ENCODE results near the gene AHSP.
A peak's percentile ranks its signal among the peaks of the same experiment; 100 is the strongest.
"Not testable (repeated sequence)": the region's sequence is repeated elsewhere in the genome, so short reads cannot be mapped to it uniquely, and the experiment has no call there.

The AHSP gene, protein sequence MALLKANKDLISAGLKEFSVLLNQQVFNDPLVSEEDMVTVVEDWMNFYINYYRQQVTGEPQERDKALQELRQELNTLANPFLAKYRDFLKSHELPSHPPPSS

DNA sequence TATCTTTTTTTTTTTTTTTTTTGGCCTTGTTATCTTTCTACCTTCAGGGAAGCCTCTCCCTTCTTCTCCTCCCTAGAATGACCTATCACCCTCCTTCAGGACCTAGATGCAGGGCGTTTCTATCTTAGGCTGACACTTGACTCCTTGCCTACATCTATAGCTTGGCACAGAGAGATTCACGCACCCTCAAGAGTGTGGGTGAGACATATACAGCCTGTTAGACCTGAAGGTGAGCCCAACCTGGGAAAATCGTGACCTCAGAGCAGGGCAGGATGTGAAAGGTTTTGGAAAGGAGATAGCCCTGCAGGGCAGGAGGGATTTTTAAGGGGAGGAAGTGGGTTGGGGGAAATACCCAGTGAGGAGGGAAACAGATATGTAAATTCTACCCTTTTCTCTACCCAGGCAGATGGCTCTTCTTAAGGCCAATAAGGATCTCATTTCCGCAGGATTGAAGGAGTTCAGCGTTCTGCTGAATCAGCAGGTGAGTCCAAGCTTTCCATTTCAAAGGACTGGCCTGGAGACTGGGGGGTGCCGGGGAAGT is at the start of gene AHSP:
Gene AHSP, plus strand, starts transcription at position 167 of the 541 bp plus-strand sequence. Its CDS starts 240 bp downstream, at position 407.
- DNase-seq, result no peak

DNA sequence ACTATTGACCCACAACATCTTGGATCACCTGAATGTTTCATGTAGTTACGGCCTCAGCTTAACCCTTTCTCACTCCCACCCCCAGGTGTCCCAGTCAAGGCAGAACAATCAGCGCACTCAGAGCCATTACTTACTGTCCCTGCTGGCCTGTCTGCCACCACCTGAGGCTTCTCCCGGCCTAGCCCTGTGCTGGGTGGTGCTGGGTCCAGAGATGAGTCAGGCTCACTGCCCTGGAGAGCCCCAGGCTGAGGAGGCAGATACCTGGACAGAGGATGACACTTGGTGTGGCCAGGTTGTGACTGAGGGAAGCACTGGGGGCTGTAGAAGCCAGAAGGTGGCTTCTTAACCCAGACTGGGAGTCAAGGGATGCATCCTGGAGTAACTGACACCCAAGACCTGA is 48.7 kb upstream of the AHSP start:
- no peak for DNase-seq

DNA sequence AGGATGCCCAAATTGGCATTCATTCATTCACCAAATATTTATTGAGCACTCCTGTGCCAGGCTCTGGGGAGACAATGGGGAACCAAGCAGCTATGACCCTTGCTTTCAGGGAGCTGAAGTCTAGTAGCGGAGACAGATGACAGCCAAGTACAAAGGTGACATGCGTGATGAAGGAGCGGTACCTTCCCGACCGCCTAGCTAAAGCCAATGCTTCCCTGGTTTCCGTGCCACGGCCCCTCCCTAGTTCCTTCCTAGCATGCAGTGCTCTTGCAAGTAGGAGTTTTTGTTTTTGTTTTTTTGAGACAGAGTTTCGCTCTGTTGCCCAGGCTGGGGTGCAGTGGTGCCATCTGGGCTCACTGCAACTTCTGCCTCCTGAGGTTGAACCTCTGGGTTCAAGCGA is 47.9 kb upstream of the AHSP start:
- no peak for DNase-seq

DNA sequence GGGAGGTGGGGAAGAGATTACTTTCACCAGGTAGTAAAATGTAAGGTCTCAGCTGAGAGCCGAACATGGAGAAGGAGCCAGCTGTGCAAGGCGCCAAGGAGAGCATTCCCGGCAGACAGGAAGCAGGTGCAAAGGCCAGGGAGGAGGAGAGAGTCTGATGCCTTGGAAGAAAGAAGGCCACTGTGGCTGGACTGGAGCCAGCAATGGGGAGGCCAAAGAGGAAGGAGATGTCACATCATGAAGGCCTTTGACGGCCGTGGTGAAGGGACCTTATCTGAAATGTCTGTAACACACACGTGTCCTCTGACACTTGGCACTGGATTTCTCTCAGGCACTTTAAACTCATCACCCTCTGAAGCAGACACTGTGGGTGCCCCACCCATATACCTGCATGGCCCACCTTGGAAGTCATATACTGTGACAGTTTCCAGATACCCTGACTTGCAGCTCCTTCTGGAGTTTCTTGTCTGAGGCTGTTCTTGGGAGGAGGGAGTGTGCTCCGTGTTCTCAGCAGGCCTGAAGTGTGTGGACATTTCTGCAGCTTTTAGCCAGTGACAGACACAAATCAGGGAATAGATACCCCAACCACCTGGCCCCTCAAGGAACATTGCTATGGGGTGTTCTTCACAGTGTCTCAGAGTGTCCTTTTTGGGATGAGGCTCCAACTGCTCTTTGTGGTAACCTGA is 46.7 kb upstream of the AHSP start:
- no peak for DNase-seq

DNA sequence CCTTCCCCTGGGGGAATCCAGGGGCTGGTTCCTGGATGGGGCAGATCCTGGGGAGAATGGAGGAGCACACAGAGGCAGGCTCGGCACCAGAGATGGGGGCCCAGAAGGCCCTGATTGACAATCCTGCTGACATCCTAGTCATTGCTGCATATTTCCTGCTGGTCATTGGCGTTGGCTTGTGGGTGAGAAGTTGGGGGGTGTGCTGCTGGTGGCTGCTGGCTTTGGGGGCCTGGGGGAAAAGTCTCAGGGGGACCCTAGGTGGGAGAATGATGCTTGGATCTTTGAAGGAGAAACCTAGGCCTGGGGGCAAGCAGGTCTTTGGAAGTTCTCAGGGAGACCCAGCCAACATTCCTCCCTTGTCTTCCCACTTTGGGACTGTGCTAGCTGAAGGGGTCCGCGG is 44.6 kb upstream of the AHSP start, which contains the start of gene SLC5A2:
Gene SLC5A2, plus strand, starts transcription at position 43 of the 400 bp plus-strand sequence. Its CDS starts 14 bp downstream, at position 57.
- DNase-seq, result no peak

DNA sequence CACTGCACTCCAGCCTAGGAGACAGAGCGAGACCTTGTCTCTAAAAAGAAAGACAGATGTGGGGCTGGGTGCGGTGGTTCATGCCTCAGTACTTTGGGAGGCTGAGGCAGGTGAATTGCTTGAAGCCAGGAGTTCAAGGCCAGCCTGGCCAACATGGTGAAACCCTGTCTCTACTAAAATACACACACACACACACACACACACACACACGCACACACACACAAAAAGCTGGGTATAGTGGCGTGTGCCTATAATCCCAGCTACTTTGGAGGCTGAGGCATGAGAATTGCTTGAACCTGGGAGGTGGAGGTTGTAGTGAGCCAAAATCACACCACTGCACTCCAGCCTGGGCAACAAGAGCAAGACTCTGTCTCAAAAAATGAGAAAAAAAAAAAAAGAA is 43.7 kb upstream of the AHSP start:
- not testable (repeated sequence) for DNase-seq

DNA sequence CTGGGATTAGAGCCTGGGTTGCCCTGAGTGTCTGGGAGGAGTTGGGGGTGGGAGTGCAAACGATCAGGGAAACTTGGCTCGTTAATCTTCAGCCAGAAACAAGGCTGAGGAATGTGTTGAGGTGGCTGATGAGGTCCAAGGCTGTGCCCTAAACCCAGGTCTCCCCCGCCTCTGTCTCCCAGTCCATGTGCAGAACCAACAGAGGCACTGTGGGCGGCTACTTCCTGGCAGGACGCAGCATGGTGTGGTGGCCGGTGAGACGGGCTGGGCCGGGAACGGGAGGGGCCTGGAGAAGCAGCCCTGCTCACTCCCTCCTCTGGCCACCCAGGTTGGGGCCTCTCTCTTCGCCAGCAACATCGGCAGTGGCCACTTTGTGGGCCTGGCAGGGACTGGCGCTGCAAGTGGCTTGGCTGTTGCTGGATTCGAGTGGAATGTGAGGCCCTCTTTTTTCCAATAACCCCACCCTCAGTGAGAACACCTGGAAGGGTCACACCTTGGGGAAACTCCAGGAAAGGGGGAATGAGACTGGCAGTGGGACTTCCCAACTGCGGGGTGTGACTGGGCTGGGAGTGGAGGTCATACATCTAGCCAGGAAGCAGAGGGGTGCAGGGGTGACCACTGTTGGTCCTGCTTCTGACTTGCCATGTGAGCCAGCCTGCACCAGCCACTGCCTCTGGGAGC is 43.1 kb upstream of the AHSP start:
- no peak for DNase-seq

DNA sequence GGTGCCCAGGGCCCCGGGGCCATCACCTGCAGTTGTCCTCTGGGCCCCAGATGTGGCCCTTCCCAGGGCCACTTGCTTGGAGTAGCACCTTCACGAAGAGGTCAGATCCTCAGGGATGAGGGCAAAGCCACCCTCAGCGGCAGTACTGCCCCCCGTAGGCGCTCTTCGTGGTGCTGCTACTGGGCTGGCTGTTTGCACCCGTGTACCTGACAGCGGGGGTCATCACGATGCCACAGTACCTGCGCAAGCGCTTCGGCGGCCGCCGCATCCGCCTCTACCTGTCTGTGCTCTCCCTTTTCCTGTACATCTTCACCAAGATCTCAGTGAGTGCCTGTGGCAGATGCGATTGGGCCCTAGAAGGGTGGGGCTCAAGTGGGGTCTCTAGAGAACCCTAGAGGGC is 42.1 kb upstream of the AHSP start:
- DNase-seq, result no peak

DNA sequence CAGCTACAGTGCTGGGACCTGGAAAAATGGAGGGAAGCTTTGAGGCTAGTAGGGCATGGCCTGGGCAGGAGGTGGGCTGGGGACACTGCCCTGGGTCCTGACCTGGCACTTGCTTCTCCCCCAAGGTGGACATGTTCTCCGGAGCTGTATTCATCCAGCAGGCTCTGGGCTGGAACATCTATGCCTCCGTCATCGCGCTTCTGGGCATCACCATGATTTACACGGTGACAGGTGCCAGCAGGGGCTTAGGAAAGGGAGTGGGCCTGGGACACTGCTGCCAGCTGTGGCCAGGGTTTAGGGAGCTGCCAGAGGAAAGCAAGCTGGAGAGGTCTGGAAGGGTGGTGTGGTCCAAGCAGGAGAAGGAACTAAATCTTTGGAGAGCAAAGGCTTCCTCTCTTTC is 41.7 kb upstream of the AHSP start:
- no peak for DNase-seq

DNA sequence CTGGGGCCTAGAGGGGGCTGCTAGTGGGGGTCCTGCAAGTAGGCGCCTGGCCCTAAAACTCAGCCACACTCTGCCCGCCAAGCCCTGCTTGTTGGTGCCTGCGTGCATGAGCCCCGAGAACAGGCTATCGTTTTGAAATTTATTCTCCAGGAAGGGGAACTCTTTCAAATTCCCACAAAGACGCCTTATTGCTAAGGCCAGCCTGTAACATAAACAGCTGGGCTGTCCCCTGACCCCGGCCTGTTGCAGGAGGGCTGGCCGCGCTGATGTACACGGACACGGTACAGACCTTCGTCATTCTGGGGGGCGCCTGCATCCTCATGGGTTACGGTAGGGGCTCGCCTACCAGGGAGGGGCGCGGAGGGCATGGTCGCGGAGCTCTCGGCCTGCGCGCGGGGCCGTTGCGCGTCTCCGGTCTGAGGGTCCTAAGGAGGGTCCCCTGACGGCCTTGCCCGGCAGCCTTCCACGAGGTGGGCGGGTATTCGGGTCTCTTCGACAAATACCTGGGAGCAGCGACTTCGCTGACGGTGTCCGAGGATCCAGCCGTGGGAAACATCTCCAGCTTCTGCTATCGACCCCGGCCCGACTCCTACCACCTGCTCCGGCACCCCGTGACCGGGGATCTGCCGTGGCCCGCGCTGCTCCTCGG is 40.5 kb upstream of the AHSP start:
- DNase-seq, result no peak

DNA sequence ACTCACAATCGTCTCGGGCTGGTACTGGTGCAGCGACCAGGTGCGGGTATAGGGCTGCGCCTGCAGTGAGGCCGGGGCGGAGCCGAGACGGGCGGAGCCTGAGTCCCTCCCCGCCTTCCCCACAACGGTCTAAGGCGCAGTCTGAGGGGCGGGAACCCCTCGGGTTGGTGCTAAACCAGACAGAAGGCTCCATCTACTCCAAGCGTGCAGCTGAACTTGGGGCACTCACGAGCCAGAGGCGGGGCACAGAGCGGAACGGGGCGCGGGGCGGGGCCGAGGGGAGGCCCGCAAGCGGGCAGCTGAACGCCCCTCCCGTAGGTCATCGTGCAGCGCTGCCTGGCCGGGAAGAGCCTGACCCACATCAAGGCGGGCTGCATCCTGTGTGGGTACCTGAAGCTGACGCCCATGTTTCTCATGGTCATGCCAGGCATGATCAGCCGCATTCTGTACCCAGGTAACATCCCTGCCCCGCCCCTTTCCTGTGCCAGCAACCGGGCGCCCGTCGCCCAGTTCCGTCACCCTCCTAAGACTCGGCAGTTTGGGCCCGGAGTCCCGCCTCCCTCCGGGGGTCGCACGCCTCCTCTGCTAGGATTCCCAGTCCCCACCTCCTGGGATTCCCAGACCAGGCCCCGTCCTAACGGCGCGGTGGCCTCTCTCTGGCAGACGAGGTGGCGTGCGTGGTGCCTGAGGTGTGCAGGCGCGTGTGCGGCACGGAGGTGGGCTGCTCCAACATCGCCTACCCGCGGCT is 39.8 kb upstream of the AHSP start:
- DNase-seq, result peak; percentile 18

DNA sequence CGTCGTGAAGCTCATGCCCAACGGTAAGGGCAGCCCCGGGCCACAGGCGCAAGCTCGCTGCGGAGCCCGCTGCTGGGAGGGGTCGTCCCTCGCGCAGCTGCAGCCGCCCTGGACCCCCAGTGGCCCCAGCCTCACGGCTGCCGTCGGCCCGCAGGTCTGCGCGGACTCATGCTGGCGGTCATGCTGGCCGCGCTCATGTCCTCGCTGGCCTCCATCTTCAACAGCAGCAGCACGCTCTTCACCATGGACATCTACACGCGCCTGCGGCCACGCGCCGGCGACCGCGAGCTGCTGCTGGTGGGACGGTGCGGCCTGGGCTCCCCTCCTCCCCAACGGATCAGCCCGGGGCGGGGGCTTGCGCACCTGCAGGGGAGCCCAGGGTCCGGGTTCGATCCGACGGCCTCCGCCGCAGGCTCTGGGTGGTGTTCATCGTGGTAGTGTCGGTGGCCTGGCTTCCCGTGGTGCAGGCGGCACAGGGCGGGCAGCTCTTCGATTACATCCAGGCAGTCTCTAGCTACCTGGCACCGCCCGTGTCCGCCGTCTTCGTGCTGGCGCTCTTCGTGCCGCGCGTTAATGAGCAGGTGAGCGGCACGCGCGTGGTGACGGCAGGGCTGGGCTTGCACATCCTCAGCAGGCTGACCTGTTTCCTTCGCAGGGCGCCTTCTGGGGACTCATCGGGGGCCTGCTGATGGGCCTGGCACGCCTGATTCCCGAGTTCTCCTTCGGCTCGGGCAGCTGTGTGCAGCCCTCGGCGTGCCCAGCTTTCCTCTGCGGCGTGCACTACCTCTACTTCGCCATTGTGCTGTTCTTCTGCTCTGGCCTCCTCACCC is 39.0 kb upstream of the AHSP start:
- DNase-seq, result no peak

DNA sequence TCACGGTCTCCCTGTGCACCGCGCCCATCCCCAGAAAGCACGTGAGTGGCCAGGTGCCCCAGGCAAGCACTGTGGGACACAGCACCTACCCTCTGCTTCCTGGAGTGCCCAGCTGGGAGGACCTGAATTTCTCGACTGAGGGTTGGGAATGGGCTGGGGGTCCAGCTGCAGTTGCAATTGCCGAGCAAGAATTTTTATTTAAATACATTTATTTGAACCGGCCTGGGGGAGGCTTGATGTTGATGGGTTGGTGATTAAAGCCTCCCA is 38.5 kb upstream of the AHSP start:
- no peak for DNase-seq

DNA sequence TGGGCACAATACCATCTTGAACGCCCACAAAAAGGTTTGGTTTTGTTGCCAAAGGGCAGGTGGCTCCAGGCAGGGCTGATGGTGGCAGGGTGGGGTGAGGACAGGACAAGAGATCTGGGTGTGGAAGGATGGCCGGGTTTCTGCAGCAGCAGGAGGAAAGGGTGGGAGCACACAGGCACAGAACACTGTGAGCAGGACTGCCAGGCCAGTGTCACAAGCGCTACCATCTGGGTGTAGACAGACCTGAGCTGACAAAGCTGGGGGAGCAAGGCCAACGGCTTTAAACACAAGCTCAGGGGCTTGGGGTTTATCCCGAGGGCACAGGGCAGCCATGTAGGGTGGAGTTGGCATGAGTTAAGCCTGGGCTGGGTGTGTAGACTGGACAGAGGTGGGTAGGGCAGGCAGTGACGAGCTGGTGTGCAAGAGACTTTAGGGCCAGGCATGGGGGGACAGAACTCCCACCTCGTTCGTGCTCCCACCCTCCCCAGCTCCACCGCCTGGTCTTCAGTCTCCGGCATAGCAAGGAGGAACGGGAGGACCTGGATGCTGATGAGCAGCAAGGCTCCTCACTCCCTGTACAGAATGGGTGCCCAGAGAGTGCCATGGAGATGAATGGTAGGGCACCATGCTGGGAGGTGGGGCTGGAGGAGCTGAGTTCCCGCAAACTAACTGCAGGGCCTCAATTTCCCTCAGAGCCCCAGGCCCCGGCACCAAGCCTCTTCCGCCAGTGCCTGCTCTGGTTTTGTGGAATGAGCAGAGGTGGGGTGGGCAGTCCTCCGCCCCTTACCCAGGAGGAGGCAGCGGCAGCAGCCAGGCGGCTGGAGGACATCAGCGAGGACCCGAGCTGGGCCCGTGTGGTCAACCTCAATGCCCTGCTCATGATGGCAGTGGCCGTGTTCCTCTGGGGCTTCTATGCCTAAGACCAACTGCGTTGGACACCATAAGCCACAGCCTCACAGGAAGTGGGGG is 37.8 kb upstream of the AHSP start:
- no peak for DNase-seq

DNA sequence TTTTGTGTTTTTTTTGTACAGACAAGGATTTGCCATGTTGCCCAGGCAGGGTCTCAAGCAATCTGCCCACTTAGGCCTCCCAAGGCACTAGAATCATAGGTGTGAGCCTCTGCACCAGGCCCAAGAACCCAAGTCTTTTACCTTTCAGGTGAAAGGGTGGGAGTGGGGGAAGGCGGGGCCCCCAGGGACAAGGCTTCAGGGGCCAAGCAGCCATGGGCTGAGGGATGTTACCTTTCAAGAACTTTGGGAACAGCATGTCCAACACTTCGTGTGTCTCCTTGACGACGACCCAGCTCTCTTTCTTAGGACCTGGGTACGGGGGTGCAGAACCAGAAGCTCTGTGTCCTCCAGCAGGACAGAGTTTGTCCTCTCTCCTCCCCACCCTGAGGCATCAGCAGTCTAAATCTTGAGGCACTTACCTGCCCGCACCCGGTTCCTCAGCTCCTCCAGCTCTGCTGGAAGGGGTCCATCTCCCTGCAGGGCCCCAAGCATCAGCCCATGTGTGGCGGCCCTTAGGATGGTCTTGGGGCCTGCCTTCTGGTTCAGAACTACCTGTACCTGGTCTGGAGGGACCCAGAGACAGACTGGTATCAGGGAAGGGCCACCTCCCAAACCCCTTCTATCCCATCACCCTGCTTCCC is 35.8 kb upstream of the AHSP start:
- DNase-seq, result no peak

DNA sequence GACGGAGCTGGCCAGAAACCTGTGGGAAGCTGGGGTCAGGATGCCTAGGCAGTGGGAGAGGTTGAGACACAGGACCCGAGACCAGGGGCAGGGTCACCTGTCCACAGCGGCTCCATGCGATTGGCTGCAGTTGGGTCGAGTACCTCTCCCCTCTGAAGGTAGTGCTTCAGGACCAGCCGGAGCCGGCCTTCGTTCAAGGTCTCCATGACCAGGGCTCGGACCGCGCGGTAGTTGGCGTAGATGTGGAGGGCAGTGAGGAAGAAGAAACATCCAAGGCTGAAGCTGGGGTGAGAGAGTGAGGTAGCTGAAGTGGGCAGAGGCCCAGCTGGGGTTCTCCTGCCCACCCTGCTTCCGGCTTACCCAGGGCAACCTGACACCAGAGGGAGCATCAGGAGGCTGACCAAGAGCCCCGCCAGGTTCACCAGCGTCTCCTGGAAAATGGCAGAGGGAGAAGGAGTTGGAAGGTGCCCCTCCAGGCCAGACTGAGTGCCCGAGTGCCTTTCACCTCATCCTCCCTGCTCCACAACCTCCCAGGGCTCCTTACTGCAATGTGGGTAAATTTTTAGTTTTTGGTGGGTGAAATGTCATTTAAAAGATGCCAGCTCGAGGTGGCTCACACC is 34.1 kb upstream of the AHSP start:
- no peak for DNase-seq

DNA sequence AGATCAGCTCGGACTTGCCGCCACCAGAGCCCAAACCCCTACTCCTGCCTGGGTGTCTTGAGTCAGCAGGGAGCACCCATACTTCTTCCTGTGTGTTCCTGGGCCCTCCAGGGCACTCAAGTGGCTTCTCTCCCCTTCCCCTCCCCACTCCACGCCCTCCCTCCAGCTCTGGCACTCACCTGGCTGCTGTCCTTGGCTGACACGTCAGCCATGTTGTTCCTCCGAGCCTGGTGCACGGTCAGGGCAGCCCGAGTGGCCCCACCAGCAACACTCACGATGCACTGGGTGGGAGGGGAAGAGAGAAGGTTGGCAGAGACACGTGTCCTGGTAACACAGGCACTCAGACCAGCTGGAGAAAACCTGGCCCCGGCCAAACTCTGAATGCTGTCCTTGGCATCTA is 31.0 kb upstream of the AHSP start:
- no peak for DNase-seq

DNA sequence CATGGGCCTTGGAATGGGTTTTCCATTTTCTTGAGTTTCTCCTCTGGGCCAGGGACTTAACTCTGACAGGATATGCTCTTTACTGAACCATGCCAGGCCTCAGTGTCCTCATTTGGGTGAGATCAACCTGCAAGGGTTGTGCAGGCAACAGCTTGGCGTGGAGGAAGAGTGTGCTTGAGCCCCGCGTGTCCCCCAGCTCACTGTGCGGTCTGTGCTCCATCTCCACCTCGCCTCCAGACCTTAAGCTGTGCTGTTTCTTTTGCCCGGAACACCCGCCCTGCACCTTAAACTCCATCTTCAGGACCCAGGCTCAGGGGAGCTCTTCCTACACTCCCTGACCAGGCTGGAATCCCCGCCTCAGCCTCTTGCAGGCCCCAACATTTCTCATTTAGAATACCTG is 29.2 kb upstream of the AHSP start:
- no peak for DNase-seq

DNA sequence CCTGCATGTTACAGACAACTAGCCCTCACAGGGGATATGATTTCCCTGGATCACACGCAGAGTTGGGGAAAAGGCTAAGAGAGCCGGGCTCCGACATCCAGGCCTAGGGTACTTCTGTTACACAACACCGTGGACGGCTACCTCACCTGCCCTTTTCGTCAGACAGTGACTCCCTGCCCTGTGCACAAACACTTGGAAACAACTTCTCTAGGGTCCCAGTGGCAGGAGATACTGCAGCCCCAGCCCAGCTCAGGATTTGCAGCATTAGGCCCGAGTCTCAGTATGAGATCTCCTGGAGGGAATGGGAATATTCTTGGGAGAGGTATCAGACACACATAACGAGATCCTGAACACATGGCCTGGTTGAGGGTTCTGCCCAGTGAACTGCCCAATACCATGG is 27.8 kb upstream of the AHSP start:
- DNase-seq, result no peak

Data from NCI-H526 treated with DMSO at 0.1 percent for 48 hours (cell line).